Karpas-422 (cell line): ENCODE data around the gene ITPR2. TPM values are rescaled to one million over a fixed set of nuclear protein-coding genes. Genes with fewer than 3 reads are reported as not detected.
"Not testable (repeated sequence)": the region's sequence is repeated elsewhere in the genome, so short reads cannot be mapped to it uniquely, and the experiment has no call there.

Experiments
- DNase-seq: peaks from one replicate; pipeline ENCODE4 v3.0.0-alpha.2; 2015
- H2AFZ ChIP-seq: fragments of 200-600 bp; sonication (generic); 2 replicates; pipeline ENCODE4 v1.6.1; 2014; ENCODE audit warnings: antibody characterized with exemption, low read length, mixed read lengths
- H3K27ac ChIP-seq: fragments of 200-600 bp; sonication (generic); 2 replicates; pipeline ENCODE4 v1.5.1; 2014; ENCODE audit warnings: mild to moderate bottlenecking, low read length, moderate library complexity
- H3K27me3 ChIP-seq: fragments of 200-600 bp; sonication (generic); 2 replicates; pipeline ENCODE4 v1.6.1; 2014; ENCODE audit warnings: low read length, mixed read lengths
- H3K36me3 ChIP-seq: fragments of 200-600 bp; sonication (generic); 2 replicates; pipeline ENCODE4 v1.6.1; 2014; ENCODE audit warnings: low read length, mixed read lengths; ENCODE audit not compliant: insufficient read depth
- H3K4me1 ChIP-seq: fragments of 200-600 bp; sonication (generic); 2 replicates; pipeline ENCODE4 v1.6.1; 2014; ENCODE audit warnings: mild to moderate bottlenecking, low read length, mixed read lengths
- H3K4me2 ChIP-seq: fragments of 200-600 bp; sonication (generic); 2 replicates; pipeline ENCODE4 v1.6.1; 2014; ENCODE audit warnings: low read length, low read depth, mild to moderate bottlenecking; ENCODE audit not compliant: poor library complexity, severe bottlenecking
- H3K4me3 ChIP-seq: fragments of 200-600 bp; sonication (generic); 2 replicates; pipeline ENCODE4 v1.5.1; 2014; ENCODE audit warnings: mild to moderate bottlenecking, antibody characterized with exemption, low read length, mixed read lengths
- H3K79me2 ChIP-seq: fragments of 200-600 bp; sonication (generic); 2 replicates; pipeline ENCODE4 v1.6.1; 2014; ENCODE audit warnings: mild to moderate bottlenecking, low read length, mixed read lengths
- H3K9ac ChIP-seq: fragments of 200-600 bp; sonication (generic); 2 replicates; pipeline ENCODE4 v1.6.0; 2014; ENCODE audit warnings: low read length
- H3K9me2 ChIP-seq: fragments of 200-600 bp; sonication (generic), shearing (Covaris generic); replicated peaks from 2 replicates; pipeline ENCODE4 v1.6.0; 2014; ENCODE audit warnings: mild to moderate bottlenecking, low read length, moderate library complexity; ENCODE audit not compliant: insufficient read depth
- H3K9me3 ChIP-seq: fragments of 300-700, 200-600 bp; sonication (generic); 2 replicates; pipeline ENCODE4 v1.6.1; 2014; ENCODE audit warnings: low read length, mixed read lengths
- H4K20me1 ChIP-seq: fragments of 200-600 bp; sonication (generic); 2 replicates; pipeline ENCODE4 v1.6.1; 2014; ENCODE audit warnings: mild to moderate bottlenecking, antibody characterized with exemption, low read length, low read depth; ENCODE audit not compliant: insufficient read depth
- total RNA-seq: library from RNA; depleted of rRNA; stranded (reverse); fragments of >200 nt; shearing (Covaris generic); gene quantifications from 2 replicates; pipeline ENCODE4 v1.2.3, GENCODE V29; 2014; ENCODE audit warnings: low replicate concordance

The ITPR2 gene
- total RNA-seq, 1 experiment from 2014 or later = 128 TPM

DNA sequence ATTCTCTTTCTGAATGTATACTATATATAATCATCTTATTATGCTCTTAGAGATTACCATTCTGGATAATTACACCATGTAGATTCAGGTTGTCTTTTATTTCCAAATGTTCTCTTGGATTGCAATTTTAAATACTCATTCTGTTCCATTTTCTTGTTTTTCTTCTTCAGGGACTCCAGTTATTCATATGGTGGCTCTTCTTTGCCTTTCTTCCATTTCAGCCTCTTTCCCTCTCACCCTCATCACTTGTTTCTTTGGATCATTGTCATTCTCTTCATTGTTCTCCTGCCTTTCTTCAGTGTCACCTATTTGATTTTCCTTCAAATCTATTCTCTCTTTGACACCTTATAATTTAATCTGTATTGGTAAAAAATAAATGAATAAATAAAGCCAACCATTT, 182.0 kb downstream of the ITPR2 start:
- Histone ChIP-seq H3K27me3 (no peaks in the 10 kb centered on the region), H4K20me1 (no peaks in the 10 kb centered on the region), H3K4me3 (no peak overlapping the region), H3K4me2 (no peak overlapping the region), H3K9me3 (no peaks in the 10 kb centered on the region), H2AFZ (no peak overlapping the region), H3K4me1 (peaks cover 5% of the 10 kb centered on the region; the same call in 1 of the 2 replicates), H3K9me2 (no peaks in the 10 kb centered on the region), H3K9ac (no peak overlapping the region), H3K27ac (no peak overlapping the region), H3K36me3 (peaks cover 52% of the 10 kb centered on the region; the same call in 1 of the 2 replicates), H3K79me2 (no peaks in the 10 kb centered on the region)
- no peak for DNase-seq

DNA sequence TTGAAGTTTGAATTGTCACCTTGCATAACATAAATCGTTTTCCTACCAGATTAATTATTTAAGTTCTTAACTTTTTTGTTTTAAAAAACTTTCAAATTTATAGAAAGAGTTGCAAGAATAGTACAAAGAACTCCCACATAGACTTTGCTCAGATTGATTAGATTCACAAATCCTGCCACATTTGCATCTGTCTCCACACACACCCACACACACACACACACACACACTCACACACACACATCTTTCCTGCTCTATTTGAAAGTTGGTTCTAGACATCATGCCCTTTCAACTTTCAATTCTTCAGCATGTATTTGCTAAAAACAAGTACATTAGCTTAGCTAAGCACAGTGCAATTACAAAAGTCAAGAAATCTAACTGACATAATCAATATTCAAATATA, 184.0 kb downstream of the ITPR2 start:
- DNase-seq = no peak
- H3K9ac ChIP-seq = no peak overlapping the region

DNA sequence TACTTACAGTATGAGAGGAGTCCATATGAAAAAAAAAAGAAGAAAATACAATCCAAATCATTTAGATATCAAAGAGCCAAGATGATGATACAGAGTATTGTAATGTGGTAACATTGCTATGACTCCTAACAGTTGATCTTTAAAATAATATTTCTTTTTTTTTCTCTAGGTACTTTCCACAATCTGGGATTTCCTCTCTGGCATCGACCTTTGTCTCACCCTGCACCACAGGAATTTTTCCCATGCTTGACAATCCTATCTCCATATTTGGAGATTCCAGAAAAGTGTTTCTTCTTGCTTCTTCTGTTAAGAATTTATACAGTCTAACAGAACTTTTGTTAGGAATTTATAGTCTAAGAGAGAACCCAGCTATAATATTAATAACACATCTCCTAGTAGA, 184.4 kb downstream of the ITPR2 start:
- Histone ChIP-seq H3K79me2 (no peaks in the 10 kb centered on the region), H3K36me3 (peaks cover 41% of the 10 kb centered on the region; the same call in 1 of the 2 replicates), H3K4me2 (no peak overlapping the region), H3K9me3 (no peaks in the 10 kb centered on the region), H2AFZ (no peak overlapping the region), H3K4me1 (peaks cover 5% of the 10 kb centered on the region; the same call in 1 of the 2 replicates), H3K9me2 (no peaks in the 10 kb centered on the region), H3K4me3 (no peak overlapping the region), H3K27ac (no peak overlapping the region), H4K20me1 (no peaks in the 10 kb centered on the region), H3K9ac (no peak overlapping the region), H3K27me3 (no peaks in the 10 kb centered on the region)
- no peak for DNase-seq

More for the DNA sequence above, 184.0 kb downstream of the ITPR2 start:
- Histone ChIP-seq H3K4me2 (no peak overlapping the region), H2AFZ (no peak overlapping the region), H3K36me3 (peaks cover 45% of the 10 kb centered on the region; the same call in 1 of the 2 replicates), H3K9me2 (no peaks in the 10 kb centered on the region), H3K4me3 (no peak overlapping the region), H3K27me3 (no peaks in the 10 kb centered on the region), H3K4me1 (peaks cover 5% of the 10 kb centered on the region; the same call in 1 of the 2 replicates), H4K20me1 (no peaks in the 10 kb centered on the region), H3K79me2 (no peaks in the 10 kb centered on the region), H3K9me3 (no peaks in the 10 kb centered on the region), H3K27ac (no peak overlapping the region)

DNA sequence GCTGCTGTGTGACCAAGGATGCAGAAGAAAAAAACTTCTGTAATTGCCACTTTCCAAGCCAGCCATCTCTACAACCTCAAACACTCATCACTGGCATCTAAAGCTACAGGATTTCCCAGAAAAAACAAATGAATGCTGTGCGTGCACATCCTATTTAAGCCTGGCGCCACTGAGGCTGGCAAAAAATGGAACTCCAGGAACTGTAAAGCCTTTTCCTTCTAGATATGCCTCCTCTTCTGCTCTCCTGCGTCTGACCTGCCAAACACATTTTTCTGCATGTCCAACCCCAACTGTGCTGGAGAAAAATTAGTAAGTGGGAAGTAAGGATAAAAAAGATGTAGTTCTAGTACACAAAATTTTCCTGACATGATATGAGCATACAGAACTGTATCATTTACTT, 184.9 kb downstream of the ITPR2 start:
- Histone ChIP-seq H3K9me3 (no peaks in the 10 kb centered on the region), H3K27ac (no peak overlapping the region), H3K4me2 (no peak overlapping the region), H3K36me3 (peaks cover 39% of the 10 kb centered on the region; the same call in 1 of the 2 replicates), H3K9ac (no peak overlapping the region), H3K4me3 (no peak overlapping the region), H3K4me1 (peaks cover 5% of the 10 kb centered on the region; the same call in 1 of the 2 replicates), H3K79me2 (no peaks in the 10 kb centered on the region), H2AFZ (no peak overlapping the region), H4K20me1 (no peaks in the 10 kb centered on the region), H3K9me2 (no peaks in the 10 kb centered on the region), H3K27me3 (no peaks in the 10 kb centered on the region)
- no peak for DNase-seq

DNA sequence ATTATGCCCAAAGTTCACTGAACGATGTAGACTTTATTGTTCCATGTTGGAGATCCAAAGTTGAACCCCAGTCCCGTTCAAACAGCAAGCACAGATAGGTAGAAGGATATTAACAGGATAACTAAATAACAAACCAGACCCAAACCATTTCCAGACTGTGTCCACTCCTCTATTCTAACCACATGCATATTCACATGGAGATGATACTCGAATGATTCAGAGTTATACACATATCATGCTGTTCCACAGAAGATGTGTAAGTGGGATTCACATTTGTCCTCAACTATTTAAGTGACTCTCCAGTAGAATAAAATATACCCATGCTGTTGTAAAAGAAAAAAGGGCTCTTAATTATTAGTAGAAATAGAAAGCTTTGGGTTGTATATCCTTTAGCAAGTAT, 185.9 kb downstream of the ITPR2 start:
- Histone ChIP-seq H3K9ac (no peak overlapping the region), H3K9me2 (no peaks in the 10 kb centered on the region), H3K9me3 (no peaks in the 10 kb centered on the region), H3K79me2 (no peaks in the 10 kb centered on the region), H3K27me3 (no peaks in the 10 kb centered on the region), H3K4me3 (no peak overlapping the region), H2AFZ (no peak overlapping the region), H3K4me2 (no peak overlapping the region), H3K36me3 (peaks cover 39% of the 10 kb centered on the region; the same call in 1 of the 2 replicates), H4K20me1 (no peaks in the 10 kb centered on the region), H3K4me1 (peaks cover 5% of the 10 kb centered on the region; the same call in 1 of the 2 replicates), H3K27ac (no peak overlapping the region)
- no peak for DNase-seq

DNA sequence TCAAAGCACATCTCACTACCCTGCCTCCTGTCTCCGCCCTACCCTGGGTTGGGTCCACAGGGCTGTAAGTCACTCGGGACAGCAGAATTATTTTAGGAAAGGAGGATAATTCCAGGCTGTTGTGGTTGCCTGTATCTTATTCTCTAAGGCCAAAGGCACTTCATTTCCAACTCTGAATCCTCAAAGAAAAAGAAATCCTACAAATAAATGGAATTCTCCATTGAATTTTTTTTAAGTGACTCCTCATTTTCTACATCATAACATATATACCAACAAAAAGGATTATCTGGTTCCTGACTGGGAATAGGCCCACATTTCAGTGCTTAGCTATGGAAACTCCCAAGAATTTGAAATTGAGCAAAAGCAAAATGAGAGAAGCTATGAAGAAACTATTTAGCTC, 186.4 kb downstream of the ITPR2 start:
- H3K79me2 ChIP-seq = no peaks in the 10 kb centered on the region
- no peaks in the 10 kb centered on the region for H4K20me1 ChIP-seq
- no peaks in the 10 kb centered on the region for H3K27me3 ChIP-seq
- no peak overlapping the region for H3K4me2 ChIP-seq
- H3K4me3 ChIP-seq = no peak overlapping the region
- no peak overlapping the region for H3K9ac ChIP-seq
- no peak overlapping the region for H3K27ac ChIP-seq
- no peaks in the 10 kb centered on the region for H3K9me2 ChIP-seq
- H2AFZ ChIP-seq = no peak overlapping the region
- H3K4me1 ChIP-seq = peaks cover 5% of the 10 kb centered on the region; the same call in 1 of the 2 replicates
- no peaks in the 10 kb centered on the region for H3K9me3 ChIP-seq
- H3K36me3 ChIP-seq = peaks cover 39% of the 10 kb centered on the region; the same call in 1 of the 2 replicates
- DNase-seq = no peak

DNA sequence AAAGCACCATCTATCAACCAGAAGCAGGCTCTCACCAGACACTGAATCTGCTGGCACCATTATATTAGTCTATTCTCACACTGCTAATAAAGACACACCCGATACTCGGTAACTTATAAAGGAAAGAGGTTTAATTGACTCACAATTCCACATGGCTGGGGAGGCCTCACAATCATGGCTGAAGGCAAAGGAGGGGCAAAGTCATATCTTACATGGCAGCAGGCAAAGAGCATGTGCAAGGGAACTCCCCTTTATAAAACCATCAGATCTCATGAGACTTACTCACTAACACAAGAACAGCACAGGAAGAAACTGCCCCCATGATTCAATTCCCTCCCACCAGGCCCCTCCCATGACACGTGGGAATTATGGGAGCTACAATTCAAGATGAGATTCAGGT, 188.6 kb downstream of the ITPR2 start:
- H3K9me2 ChIP-seq, H3K27me3 ChIP-seq, H3K9ac ChIP-seq, H2AFZ ChIP-seq, DNase-seq, H3K4me1 ChIP-seq, H3K4me3 ChIP-seq, H4K20me1 ChIP-seq, H3K79me2 ChIP-seq, H3K4me2 ChIP-seq, H3K27ac ChIP-seq, H3K9me3 ChIP-seq: not testable (repeated sequence)
- peaks cover 34% of the 10 kb centered on the region for H3K36me3 ChIP-seq

DNA sequence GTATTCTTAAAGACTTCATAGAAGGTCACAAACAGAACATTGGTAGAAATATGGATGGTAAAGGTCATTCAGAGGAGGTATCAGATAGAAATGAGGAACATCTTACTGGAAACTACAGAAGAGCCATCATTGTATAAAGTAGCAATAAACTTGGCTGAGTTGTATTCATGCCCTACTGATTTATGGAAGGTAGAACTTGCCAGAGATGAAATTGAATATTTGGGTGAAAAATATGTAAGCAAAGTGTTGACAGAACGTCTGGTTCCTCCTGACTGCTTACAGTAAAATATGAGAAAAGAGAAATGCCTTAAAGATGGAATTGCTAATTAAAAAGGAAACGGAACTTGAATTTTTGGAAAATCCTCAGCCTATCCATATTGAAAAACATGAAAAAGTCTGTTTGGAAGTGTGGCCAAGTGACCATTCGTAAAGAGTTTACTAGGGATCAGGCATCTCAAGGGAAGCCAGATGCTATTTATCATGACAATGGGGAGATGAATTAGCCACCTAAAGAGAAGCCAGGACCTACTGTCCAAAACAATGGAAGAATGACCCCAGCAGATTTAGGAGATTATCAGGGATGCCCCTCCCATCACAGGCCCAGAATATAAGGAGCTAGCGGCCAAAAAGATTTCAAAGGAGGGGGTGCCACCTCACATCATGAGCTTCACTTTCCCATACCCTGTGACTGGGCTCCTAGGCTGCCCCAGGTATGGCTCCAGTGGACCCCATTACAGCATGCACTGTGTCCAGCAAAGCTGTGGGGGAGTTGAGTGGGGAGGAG, 189.3 kb downstream of the ITPR2 start:
- no peaks in the 10 kb centered on the region for H3K79me2 ChIP-seq
- H3K9me2 ChIP-seq = no peaks in the 10 kb centered on the region
- peaks cover 33% of the 10 kb centered on the region for H3K36me3 ChIP-seq
- H3K4me3 ChIP-seq = no peak overlapping the region
- H3K9ac ChIP-seq = no peak overlapping the region
- H3K27me3 ChIP-seq = no peaks in the 10 kb centered on the region
- H2AFZ ChIP-seq = no peak overlapping the region
- H4K20me1 ChIP-seq = no peaks in the 10 kb centered on the region
- H3K4me2 ChIP-seq = no peak overlapping the region
- peaks cover 2% of the 10 kb centered on the region; the same call in 1 of the 2 replicates for H3K4me1 ChIP-seq
- H3K27ac ChIP-seq = no peak overlapping the region
- DNase-seq = no peak
- H3K9me3 ChIP-seq = no peaks in the 10 kb centered on the region
